Endodermal cell (in vitro differentiated cells): ENCODE data around the gene FAM131A. TPM values are rescaled to one million over a fixed set of nuclear protein-coding genes. Genes with fewer than 3 reads are reported as not detected.

Experiments used
- DNase-seq: peaks from one replicate; pipeline ENCODE4 v3.0.0-alpha.2; 2017
- H3K27ac ChIP-seq: 2 replicates; pipeline ENCODE4 v1.5.1; 2013; ENCODE audit warnings: mild to moderate bottlenecking, low read depth, low read length, moderate library complexity
- H3K27me3 ChIP-seq: 2 replicates; pipeline ENCODE4 v1.6.1; 2013; ENCODE audit warnings: mild to moderate bottlenecking, low read length, moderate library complexity; ENCODE audit not compliant: insufficient read depth, control insufficient read depth, poor library complexity, severe bottlenecking
- H3K36me3 ChIP-seq: 2 replicates; pipeline ENCODE4 v1.7.0; 2013; ENCODE audit warnings: mild to moderate bottlenecking, low read length, moderate library complexity; ENCODE audit not compliant: control insufficient read depth, insufficient read depth
- H3K4me1 ChIP-seq: one replicate; pipeline ENCODE4 v1.7.0; 2013; ENCODE audit warnings: low read length; ENCODE audit not compliant: control insufficient read depth, insufficient read depth
- H3K4me3 ChIP-seq: 2 replicates; pipeline ENCODE4 v1.5.1; 2013; ENCODE audit warnings: mild to moderate bottlenecking, low read length, moderate library complexity
- H3K9ac ChIP-seq: 2 replicates; pipeline ENCODE4 v1.6.1; 2013; ENCODE audit warnings: mild to moderate bottlenecking, low read length, moderate library complexity; ENCODE audit not compliant: poor library complexity, severe bottlenecking; ENCODE audit errors: extremely low read depth
- H3K9me3 ChIP-seq: 2 replicates; pipeline ENCODE4 v1.6.1; 2013; ENCODE audit warnings: mild to moderate bottlenecking, low read length, moderate library complexity; ENCODE audit not compliant: control insufficient read depth
- H3K27ac Mint-ChIP-seq: 2 replicates; pipeline ENCODE4 v1.8.0; 2020; ENCODE audit warnings: mixed read lengths
- H3K27me3 Mint-ChIP-seq: 2 replicates; pipeline ENCODE4 v1.8.0; 2021; ENCODE audit warnings: mild to moderate bottlenecking, mixed read lengths; ENCODE audit not compliant: insufficient read depth
- H3K36me3 Mint-ChIP-seq: 2 replicates; pipeline ENCODE4 v1.8.0; 2020; ENCODE audit warnings: low read depth, mixed read lengths
- H3K4me1 Mint-ChIP-seq: 2 replicates; pipeline ENCODE4 v1.8.0; 2020; ENCODE audit warnings: mixed read lengths
- H3K4me3 Mint-ChIP-seq: 2 replicates; pipeline ENCODE4 v1.8.0; 2020; ENCODE audit warnings: mild to moderate bottlenecking, moderate library complexity, mixed read lengths
- H3K9me3 Mint-ChIP-seq: 2 replicates; pipeline ENCODE4 v1.8.0; 2020; ENCODE audit warnings: mild to moderate bottlenecking, mixed read lengths
- CTCF ChIP-seq: fragments of 200-600 bp; sonication (generic); conservative IDR thresholded peaks from 2 replicates; pipeline ENCODE4 v1.5.0; 2021; ENCODE audit warnings: antibody characterized with exemption, mild to moderate bottlenecking
- whole genome bisulfite sequencing, 2 experiments: methylation state at CpG; one replicate each; pipeline versions ENCODE4 v1.1.5 to v1.1.7; 2013; ENCODE audit warnings: missing lambda C conversion rate in 2 of 2, mixed read lengths in 1 of 2; ENCODE audit not compliant: insufficient coverage in 1 of 2, insufficient read length in 1 of 2; 5-methylcytosine and 5-hydroxymethylcytosine counted together
- total RNA-seq, 2 donors: library from RNA; stranded (reverse); fragmentation: NEBNext Ultra II Directional in 1 of 2; extraction: Animal tissue kit (Norgen Biotek cat#: 25700) in 1 of 2; gene quantifications; 2 replicates in 1 of 2; 3 replicates in 1 of 2; pipeline ENCODE4 v1.2.1, GENCODE V29; 2021

FAM131A gene
- total RNA-seq, 2 donors from 2014 or later, result 18.3 to 24.1 TPM

GRCh38 chr3:184290331-184290730 lies 47.1 kb upstream of the FAM131A start:
- Mint-ChIP-seq H3K4me1 (no peaks in the 10 kb centered on the region), H3K36me3 (no peaks in the 10 kb centered on the region), H3K9me3 (no peaks in the 10 kb centered on the region), H3K27ac (no peak overlapping the region), H3K4me3 (no peak overlapping the region), H3K27me3 (peaks cover 22% of the 10 kb centered on the region)
- peaks cover 20% of the 10 kb centered on the region for H3K27me3 ChIP-seq
- no peak overlapping the region for H3K4me3 ChIP-seq
- H3K9ac ChIP-seq, result no peak overlapping the region
- 90 to 92% methylated on average over 4 to 10 of the region's 10 CpGs for WGBS, 2 experiments
- H3K4me1 ChIP-seq, result no peaks in the 10 kb centered on the region
- peak; percentile 54 for TF ChIP-seq CTCF
- H3K9me3 ChIP-seq, result no peaks in the 10 kb centered on the region
- H3K27ac ChIP-seq, result no peak overlapping the region
- no peaks in the 10 kb centered on the region for H3K36me3 ChIP-seq
- DNase-seq, result peak; percentile 67

- no peak for TF ChIP-seq CTCF
- Histone ChIP-seq H3K36me3 (no peaks in the 10 kb centered on the region), H3K27me3 (peaks cover 11% of the 10 kb centered on the region), H3K9me3 (no peaks in the 10 kb centered on the region), H3K4me1 (no peaks in the 10 kb centered on the region), H3K27ac (no peak overlapping the region), H3K4me3 (no peak overlapping the region), H3K9ac (no peak overlapping the region)
- Mint-ChIP-seq H3K27ac (no peak overlapping the region), H3K36me3 (no peaks in the 10 kb centered on the region), H3K4me3 (no peak overlapping the region), H3K9me3 (no peaks in the 10 kb centered on the region), H3K4me1 (no peaks in the 10 kb centered on the region), H3K27me3 (peaks cover 15% of the 10 kb centered on the region)
- 89 to 91% methylated on average over 18 to 22 of the region's 22 CpGs for WGBS, 2 experiments
- no peak for DNase-seq
Observed at GRCh38 chr3:184291044-184291737, 46.2 kb upstream of the FAM131A start.

GRCh38 chr3:184291738-184292445 lies 45.5 kb upstream of the FAM131A start:
- Histone ChIP-seq H3K9ac (no peak overlapping the region), H3K4me3 (no peak overlapping the region), H3K27me3 (peaks cover 7% of the 10 kb centered on the region), H3K36me3 (no peaks in the 10 kb centered on the region), H3K4me1 (no peaks in the 10 kb centered on the region), H3K9me3 (no peaks in the 10 kb centered on the region), H3K27ac (no peak overlapping the region)
- TF ChIP-seq CTCF, result no peak
- H3K27me3 Mint-ChIP-seq, result peaks cover 12% of the 10 kb centered on the region
- H3K9me3 Mint-ChIP-seq, result no peaks in the 10 kb centered on the region
- 93 to 95% methylated on average over 4 to 21 of the region's 21 CpGs for WGBS, 2 experiments
- H3K4me3 Mint-ChIP-seq, result no peak overlapping the region
- H3K4me1 Mint-ChIP-seq, result no peaks in the 10 kb centered on the region
- no peak for DNase-seq
- H3K27ac Mint-ChIP-seq, result no peak overlapping the region
- no peaks in the 10 kb centered on the region for H3K36me3 Mint-ChIP-seq
